Right cardiac atrium (tissue), 5 donors: Measurements from ENCODE around the gene SLC26A9. TPM values are rescaled to one million over a fixed set of nuclear protein-coding genes. Genes with fewer than 3 reads are reported as not detected.

Experiments used
- ATAC-seq, 2 donors: fragments of 200-7000 bp; cut with Tn5 transposase; one replicate each; pipeline versions ENCODE4 v1.8.0 to v1.9.1; 2020; ENCODE audit warnings: moderate library complexity in 2 of 2, mild to moderate bottlenecking in 1 of 2
- DNase-seq, 3 donors: peaks; one replicate each; pipeline ENCODE4 v3.0.0-alpha.2; 2020
- H3K27ac ChIP-seq: one replicate; pipeline ENCODE4 v1.5.1; 2013; ENCODE audit warnings: mild to moderate bottlenecking, low read length, control low read depth, moderate library complexity
- H3K27me3 ChIP-seq: one replicate; pipeline ENCODE4 v1.6.1; 2013; ENCODE audit not compliant: control insufficient read depth, insufficient read depth
- H3K4me1 ChIP-seq: one replicate; pipeline ENCODE4 v1.6.1; 2013; ENCODE audit warnings: low read length; ENCODE audit not compliant: control insufficient read depth, insufficient read depth
- H3K4me3 ChIP-seq: one replicate; pipeline ENCODE4 v1.5.1; 2013; ENCODE audit warnings: low read length, control low read depth
- H3K9me3 ChIP-seq: one replicate; pipeline ENCODE4 v1.6.1; 2013; ENCODE audit warnings: low read length; ENCODE audit not compliant: control insufficient read depth
- WGBS: extraction: QIAGEN DNeasy Blood & Tissue Kit; methylation state at CpG from one replicate; pipeline ENCODE4 v1.1.7; 2013; 5-methylcytosine and 5-hydroxymethylcytosine counted together
- intact Hi-C, 4 donors: fragments of 100-400 bp; cut with DNase I; formaldehyde crosslinking; loops; one replicate each; pipeline versions ENCODE4 v1.11.0 to v1.14.0; 2022 to 2023
- polyA plus RNA-seq: library from polyadenylated mRNA; stranded (reverse); fragments of 200-250 nt; gene quantifications from one replicate; pipeline ENCODE4 v1.2.3, GENCODE V29; 2013
- total RNA-seq, 4 donors: library from RNA; stranded (reverse); fragmentation: NEBNext Ultra II Directional; extraction: Animal tissue kit (Norgen Biotek cat#: 25700); gene quantifications; one replicate each; pipeline ENCODE4 v1.2.1, GENCODE V29; 2021
- donor health status: healthy with polysubstance abuse.
- donor health status: DM: no; HTN: yes; CAD: no.
- donor health status: DM: no; HTN: no; CAD: no.
- donor health status: DM: no; HTN: yes; CAD: no; lungs with severe emphysema.
- donor health status: DM: yes; HTN: yes; CAD: no.

SLC26A9 gene
- total and polyA plus RNA-seq, 5 donors, result 7.4 to 28.7 (median 12.6) TPM

DNA sequence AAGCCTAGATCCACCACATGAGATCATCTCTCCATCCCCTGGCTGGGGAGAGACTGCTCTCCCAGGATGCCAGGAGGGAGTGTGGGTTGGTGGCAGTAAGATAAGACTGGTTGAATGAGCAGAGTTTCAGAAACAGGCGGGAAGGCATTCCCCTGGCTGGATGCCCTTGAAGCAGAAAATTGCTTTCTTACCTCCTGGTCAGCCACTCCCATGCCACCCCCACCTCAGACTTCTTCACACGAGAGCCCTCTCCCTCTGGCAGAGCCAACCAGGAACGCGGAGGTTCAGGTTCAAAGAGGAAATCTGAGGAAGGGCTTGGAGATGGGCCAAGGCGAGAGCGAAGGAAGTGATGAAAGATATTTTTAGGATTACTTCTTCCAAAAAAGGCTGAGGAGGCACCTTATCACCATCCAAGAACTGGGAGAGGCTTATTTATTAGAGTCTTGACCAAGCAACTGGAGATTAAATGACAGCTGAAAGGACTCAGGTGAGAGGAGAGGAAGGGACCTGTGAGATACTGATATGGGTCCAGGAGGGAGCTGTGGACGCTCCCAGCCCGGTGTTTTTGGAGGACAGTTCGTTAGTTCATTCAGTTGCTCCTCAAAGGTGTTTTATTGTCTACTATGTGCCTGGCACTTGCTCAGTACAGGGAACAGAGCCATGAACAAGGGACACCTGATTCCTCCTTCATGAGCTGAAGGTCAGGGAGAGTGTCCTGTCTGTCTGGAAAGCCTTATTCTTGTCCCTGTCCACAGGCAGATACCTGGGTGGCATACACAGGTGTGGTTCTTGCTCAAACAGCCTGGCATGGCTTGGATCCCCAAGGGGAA is 18.9 kb upstream of the SLC26A9 start:
- intact Hi-C loops, result loop anchor here in 1 of 4 donors (5.0 kb wide), 1 partner anchor 40 kb away; no protein-coding TSS in a partner anchor
- no peak overlapping the region for H3K4me3 ChIP-seq
- H3K27ac ChIP-seq, result no peak overlapping the region
- WGBS, result 25% methylated on average over 9 of the region's 9 CpGs
- peaks cover 17% of the 10 kb centered on the region for H3K4me1 ChIP-seq
- H3K27me3 ChIP-seq, result no peaks in the 10 kb centered on the region
- ATAC-seq, result peak; percentile 26 to 48
- no peaks in the 10 kb centered on the region for H3K9me3 ChIP-seq
- DNase-seq, result peak in 2 of 3 donors; percentile 30 to 31

- intact Hi-C loops, result loop anchor here in 1 of 4 donors (5.0 kb wide), 1 partner anchor 39 kb away; no protein-coding TSS in a partner anchor
- Histone ChIP-seq H3K27me3 (no peaks in the 10 kb centered on the region), H3K27ac (no peak overlapping the region), H3K4me3 (no peak overlapping the region), H3K9me3 (no peaks in the 10 kb centered on the region), H3K4me1 (peaks cover 17% of the 10 kb centered on the region)
- DNase-seq, result peak in 2 of 3 donors; percentile 38 to 48
- ATAC-seq, result peak; percentile 36 to 64
- WGBS, result 18% methylated on average over 2 of the region's 2 CpGs
These were observed 18.1 kb upstream of the SLC26A9 start for GRCh38 chr1:205961405-205961804.

DNA sequence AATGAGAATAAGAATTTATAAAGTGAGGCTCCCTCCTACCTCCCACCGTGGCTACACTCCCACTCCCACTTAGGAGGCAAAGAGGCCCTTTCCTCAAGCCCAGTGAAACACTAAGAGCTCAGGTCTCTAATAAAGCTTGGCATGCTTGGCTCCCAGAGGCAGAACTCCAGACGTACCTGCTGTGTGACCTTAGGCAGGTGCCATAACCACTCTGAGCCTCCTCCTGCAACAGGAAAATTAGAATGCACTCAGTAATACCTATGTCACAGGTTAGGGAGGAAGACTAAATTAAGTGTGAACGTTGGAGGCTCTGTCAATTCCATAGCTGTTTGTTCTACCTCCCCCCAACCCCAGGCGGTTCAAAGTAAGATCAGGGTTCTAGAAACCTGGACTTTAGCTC is 16.5 kb upstream of the SLC26A9 start:
- WGBS, result 88% methylated on average over 4 of the region's 4 CpGs
- Histone ChIP-seq H3K9me3 (no peaks in the 10 kb centered on the region), H3K4me1 (peaks cover 17% of the 10 kb centered on the region), H3K4me3 (no peak overlapping the region), H3K27ac (no peak overlapping the region), H3K27me3 (no peaks in the 10 kb centered on the region)
- ATAC-seq (no peak), DNase-seq (no peak)
- intact Hi-C loops, result loop anchor here in 1 of 4 donors (5.0 kb wide), 1 partner anchor 37 kb away; no protein-coding TSS in a partner anchor

- Histone ChIP-seq H3K4me1 (peaks cover 3% of the 10 kb centered on the region), H3K27me3 (no peaks in the 10 kb centered on the region), H3K4me3 (no peak overlapping the region), H3K9me3 (no peaks in the 10 kb centered on the region), H3K27ac (no peak overlapping the region)
- intact Hi-C loops, result no loop called here
- WGBS, result 78% methylated on average over 1 of the region's 1 CpG
- ATAC-seq (no peak), DNase-seq (no peak)
These were observed 12.2 kb upstream of the SLC26A9 start for GRCh38 chr1:205955499-205955898.

- Histone ChIP-seq H3K27ac (no peak overlapping the region), H3K4me3 (no peak overlapping the region), H3K27me3 (no peaks in the 10 kb centered on the region), H3K9me3 (no peaks in the 10 kb centered on the region), H3K4me1 (peaks cover 8% of the 10 kb centered on the region)
- intact Hi-C loops, result no loop called here
- WGBS, result 81% methylated on average over 11 of the region's 11 CpGs
- ATAC-seq (no peak), DNase-seq (no peak)
These were observed 11.7 kb upstream of the SLC26A9 start for GRCh38 chr1:205954819-205955404.

DNA sequence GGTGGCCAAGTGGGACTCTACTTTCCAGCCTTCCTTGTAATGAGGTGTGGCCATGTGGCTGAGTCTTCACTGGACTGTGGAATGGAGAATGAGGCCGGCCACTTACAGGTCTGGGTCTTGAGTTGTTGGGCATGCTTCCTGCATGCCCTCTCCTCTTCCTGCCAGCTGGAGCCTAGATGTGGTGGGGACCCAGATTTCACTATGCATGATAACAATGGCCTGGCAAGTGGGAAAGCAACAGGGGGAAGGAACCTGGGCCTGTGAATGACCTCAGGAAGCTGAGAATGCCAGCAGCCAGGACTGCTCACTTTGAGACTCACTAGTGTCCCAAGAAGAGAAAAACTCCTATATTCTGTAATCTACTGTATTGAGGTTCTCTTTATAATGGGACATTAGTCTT is 8.5 kb upstream of the SLC26A9 start:
- intact Hi-C loops, result no loop called here
- WGBS, result 85% methylated on average over 1 of the region's 1 CpG
- DNase-seq, result no peak

DNA sequence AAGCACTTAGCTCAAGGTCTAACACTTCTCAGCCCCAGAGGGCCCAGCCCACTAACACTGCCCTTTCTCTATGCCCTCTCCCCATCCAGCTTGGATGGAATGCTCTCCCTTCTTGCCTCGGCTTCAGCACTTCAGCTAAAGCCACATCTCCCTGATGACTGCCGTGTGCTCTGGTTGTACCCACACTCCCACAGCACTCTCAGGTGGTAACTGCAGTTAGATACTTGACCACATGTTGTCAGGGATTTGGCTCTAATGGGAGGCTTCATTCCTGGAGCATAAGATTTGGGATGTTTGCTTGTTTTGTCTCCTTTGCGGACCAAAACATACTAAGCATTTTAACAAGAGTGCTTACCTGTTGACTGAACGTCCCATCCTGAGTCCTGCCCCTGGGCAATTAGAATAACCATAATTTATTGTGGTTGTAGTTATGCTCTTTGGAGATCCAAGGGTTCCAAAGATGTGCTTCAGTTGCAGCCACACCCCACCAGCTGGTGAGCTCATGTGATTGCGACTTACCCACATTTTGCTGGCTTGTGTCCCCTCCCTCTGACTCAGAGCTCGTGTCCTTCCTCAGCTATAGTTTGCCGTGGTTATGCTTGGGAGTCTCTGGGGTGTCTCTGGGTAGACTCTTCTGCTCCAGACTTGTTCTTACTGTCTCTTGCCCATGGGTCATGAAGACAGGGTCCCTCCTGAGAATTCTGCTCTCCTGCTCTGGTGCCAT is 7.7 kb upstream of the SLC26A9 start:
- peaks cover 10% of the 10 kb centered on the region for H3K4me1 ChIP-seq
- ATAC-seq, result no peak
- WGBS, result 76% methylated on average over 7 of the region's 7 CpGs
- H3K27ac ChIP-seq, result no peak overlapping the region
- DNase-seq, result no peak
- no peaks in the 10 kb centered on the region for H3K9me3 ChIP-seq
- H3K4me3 ChIP-seq, result no peak overlapping the region
- intact Hi-C loops, result no loop called here
- H3K27me3 ChIP-seq, result no peaks in the 10 kb centered on the region

More for the DNA sequence above, 8.5 kb upstream of the SLC26A9 start:
- ATAC-seq, result no peak
- Histone ChIP-seq H3K27me3 (no peaks in the 10 kb centered on the region), H3K27ac (no peak overlapping the region), H3K4me1 (peaks cover 10% of the 10 kb centered on the region), H3K9me3 (no peaks in the 10 kb centered on the region), H3K4me3 (no peak overlapping the region)

DNA sequence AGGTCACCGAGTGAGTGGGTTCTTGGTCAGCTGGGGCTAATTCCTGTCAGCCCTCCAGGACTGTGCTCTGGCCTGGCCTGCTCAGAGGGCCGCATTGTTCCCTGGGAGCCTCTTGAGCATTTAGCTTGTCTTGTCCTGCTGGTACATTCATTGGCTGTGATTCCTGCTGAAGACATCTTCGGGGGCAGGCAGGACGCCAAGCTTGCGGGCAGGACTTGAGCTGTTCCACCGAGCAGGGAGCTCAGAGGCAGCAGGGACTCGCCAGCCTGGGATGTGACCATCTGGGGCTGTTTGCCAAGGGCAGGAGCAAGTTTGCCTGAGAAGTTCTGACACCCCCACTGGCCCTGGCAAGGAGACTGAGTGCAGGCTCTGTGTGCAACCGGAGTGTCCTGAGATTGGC is 7.0 kb upstream of the SLC26A9 start:
- H3K27me3 ChIP-seq, result no peaks in the 10 kb centered on the region
- H3K27ac ChIP-seq, result no peak overlapping the region
- ATAC-seq (peak in 1 of 2 donors; percentile 30), DNase-seq (peak; percentile 27 to 67 (median 66))
- no peak overlapping the region for H3K4me3 ChIP-seq
- intact Hi-C loops, result no loop called here
- peaks cover 10% of the 10 kb centered on the region for H3K4me1 ChIP-seq
- 58% methylated on average over 8 of the region's 8 CpGs for WGBS
- no peaks in the 10 kb centered on the region for H3K9me3 ChIP-seq

DNA sequence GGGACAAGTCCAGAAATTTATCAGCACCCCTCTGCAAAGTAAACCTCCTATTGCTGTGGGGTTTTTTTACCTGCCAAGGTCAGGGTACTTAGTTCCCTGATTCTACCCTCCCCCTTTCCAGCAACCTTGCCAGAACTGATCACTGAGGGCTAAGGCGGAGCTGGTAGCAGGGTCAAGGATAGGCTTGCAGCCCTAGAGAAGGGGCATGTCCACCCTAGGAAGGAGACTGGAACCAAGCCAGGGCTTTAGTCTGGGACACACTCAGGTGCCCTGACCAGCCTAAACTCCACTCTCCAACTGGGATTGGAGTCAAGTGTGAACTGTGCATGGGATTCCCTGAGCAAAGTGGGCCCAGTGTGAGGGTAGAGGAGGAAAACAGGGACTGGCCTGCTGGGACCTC is 6.5 kb upstream of the SLC26A9 start:
- WGBS, result 100% methylated on average over 1 of the region's 1 CpG
- no peak overlapping the region for H3K4me3 ChIP-seq
- intact Hi-C loops, result no loop called here
- no peaks in the 10 kb centered on the region for H3K27me3 ChIP-seq
- ATAC-seq (peak in 1 of 2 donors; percentile 22), DNase-seq (no peak)
- no peaks in the 10 kb centered on the region for H3K9me3 ChIP-seq
- peaks cover 10% of the 10 kb centered on the region for H3K4me1 ChIP-seq
- H3K27ac ChIP-seq, result no peak overlapping the region

GRCh38 chr1:205948886-205949285 is 5.6 kb upstream of the SLC26A9 start:
- DNase-seq (no peak), ATAC-seq (no peak)
- H3K9me3 ChIP-seq, result no peaks in the 10 kb centered on the region
- no peak overlapping the region for H3K27ac ChIP-seq
- no peak overlapping the region for H3K4me3 ChIP-seq
- 98% methylated on average over 3 of the region's 3 CpGs for WGBS
- no peaks in the 10 kb centered on the region for H3K27me3 ChIP-seq
- intact Hi-C loops, result no loop called here
- peaks cover 10% of the 10 kb centered on the region for H3K4me1 ChIP-seq

DNA sequence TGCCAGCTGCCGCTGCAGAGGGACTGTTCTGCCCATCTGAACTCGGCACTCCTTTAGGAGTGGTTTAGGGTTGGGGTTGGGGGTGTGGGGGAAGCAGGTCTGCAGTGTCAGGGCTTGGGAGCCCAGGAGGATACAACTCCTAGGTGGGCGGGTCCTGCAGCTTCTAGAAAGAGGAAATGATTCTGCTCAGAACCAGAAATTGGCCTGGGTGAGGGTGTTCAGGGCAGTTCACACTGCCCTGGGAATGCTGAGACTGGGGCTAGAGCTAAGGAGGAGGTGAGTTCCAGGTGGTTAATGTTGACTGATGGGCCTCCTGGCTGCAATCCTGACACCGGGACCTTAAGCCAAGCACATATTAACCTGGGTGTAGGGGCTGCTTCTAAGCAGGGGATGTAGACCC is 4.8 kb upstream of the SLC26A9 start:
- intact Hi-C loops, result no loop called here
- ATAC-seq, result no peak

More for the DNA sequence above, 4.8 kb upstream of the SLC26A9 start:
- Histone ChIP-seq H3K4me1 (peaks cover 10% of the 10 kb centered on the region), H3K27me3 (no peaks in the 10 kb centered on the region), H3K27ac (no peak overlapping the region), H3K9me3 (no peaks in the 10 kb centered on the region), H3K4me3 (no peak overlapping the region)
- 93% methylated on average over 4 of the region's 4 CpGs for WGBS
- DNase-seq, result peak in 1 of 3 donors; percentile 34
